ENCODE results near the gene NPIPB4. TPM values are rescaled to one million over a fixed set of nuclear protein-coding genes. Genes with fewer than 3 reads are reported as not detected.
"Not testable (repeated sequence)": the region's sequence is repeated elsewhere in the genome, so short reads cannot be mapped to it uniquely, and the experiment has no call there.

NPIPB4 gene
- polyA plus RNA-seq, 3 donors = 0.17 to 87.7 (median 0.55) TPM

DNA sequence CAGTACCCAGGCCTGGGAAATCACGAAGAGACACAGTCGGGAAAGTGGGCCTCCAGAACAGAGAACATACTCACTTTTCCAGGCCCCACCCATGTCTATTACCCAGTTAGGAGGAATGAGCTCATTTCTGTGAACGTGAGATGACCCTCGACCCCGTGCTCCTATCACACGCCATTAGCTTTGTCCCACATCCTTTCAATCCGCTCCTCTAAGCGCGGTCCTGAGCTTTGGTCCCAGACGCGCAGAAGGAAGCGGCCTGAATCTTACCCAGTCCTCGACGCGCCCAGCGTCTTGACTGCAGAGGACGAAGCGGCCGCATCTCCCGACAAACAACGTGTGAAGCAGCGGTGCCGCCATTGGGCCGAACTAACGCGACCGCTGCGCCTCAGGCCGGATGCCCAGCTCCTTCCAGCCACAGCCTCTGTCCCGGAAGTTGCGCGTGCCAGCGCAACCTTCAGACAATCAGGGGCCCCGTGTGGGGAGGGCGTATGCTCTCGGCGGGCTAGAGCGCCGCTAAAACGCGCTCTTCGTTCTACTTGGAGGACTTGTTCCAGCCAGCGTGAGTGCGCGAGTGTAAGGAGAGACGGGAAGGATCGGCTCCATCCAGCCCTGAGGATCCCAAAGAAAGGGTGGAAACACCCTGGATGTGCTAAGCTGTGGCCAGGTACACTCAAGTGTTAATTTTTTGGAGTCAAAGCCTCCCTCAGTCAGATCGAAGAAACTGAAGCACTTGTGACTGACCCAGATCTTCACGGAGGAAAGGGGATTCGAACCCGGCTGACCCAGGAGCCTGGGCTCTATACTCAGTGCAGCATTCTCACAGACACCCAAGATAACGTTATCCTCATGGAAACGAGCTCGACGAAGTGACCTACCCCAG lies 37.3 kb downstream of the NPIPB4 start:
- peak; percentile 46 to 56 (median 53) for DNase-seq
- intact Hi-C loops (cut with micrococcal nuclease) = not testable (repeated sequence)

DNA sequence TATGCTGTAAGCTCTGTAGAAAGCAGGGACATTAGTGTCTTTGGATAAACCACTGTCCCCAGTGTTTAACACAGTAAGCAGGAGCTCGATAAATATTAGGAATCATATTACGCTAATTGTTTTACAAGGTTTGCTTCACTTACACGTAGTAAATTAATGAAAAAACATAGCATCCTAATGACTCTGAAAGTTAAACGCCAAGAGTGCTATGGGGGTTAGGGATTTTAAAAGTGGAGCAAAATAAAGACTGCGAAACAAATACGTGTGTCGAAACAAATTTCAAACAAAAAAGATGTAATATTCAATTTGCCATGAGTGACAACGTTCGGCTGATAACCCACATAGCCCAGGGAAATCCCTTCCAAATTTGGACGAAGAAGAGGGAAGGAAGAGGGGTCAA lies 37.9 kb downstream of the NPIPB4 start:
- H3K4me2 ChIP-seq (replicated peaks; ENCODE audit: extremely low read depth, low read length, poor library complexity, severe bottlenecking) = not testable (repeated sequence)

More for the DNA sequence above, 37.3 kb downstream of the NPIPB4 start:
- not testable (repeated sequence) for H3K36me3 ChIP-seq (replicated peaks in 1 of 2; ENCODE audit: control insufficient read depth in 1 of 2, insufficient read depth in 2 of 2, low read length in 2 of 2); H3K4me1 ChIP-seq (ENCODE audit: control insufficient read depth in 1 of 2, insufficient read depth in 2 of 2, low read length in 2 of 2); H3K9me3 ChIP-seq (replicated peaks in 1 of 2; ENCODE audit: control insufficient read depth in 1 of 2, insufficient read depth in 1 of 2, low read length in 2 of 2); H4K20me1 ChIP-seq (ENCODE audit: insufficient read depth, low read length); H3K79me2 ChIP-seq (ENCODE audit: insufficient read depth, low read length); H3K27me3 ChIP-seq (ENCODE audit: control insufficient read depth in 2 of 2, insufficient read depth in 2 of 2, low read length in 2 of 2); H3K9me3 Mint-ChIP-seq; H3K27me3 Mint-ChIP-seq (ENCODE audit: low read depth in 3 of 3)
- H3K4me2 ChIP-seq (replicated peaks; ENCODE audit: extremely low read depth, low read length, poor library complexity, severe bottlenecking) = peak overlapping the region; percentile 68
- H3K9ac ChIP-seq (ENCODE audit: insufficient read depth, low read length, poor library complexity, severe bottlenecking) = peak overlapping the region; percentile 64
- Mint-ChIP-seq H3K36me3 (peaks cover 0 to 12% of the 10 kb centered on the region in 2 donors), H3K27ac (peak overlapping the region; percentile 86 to 97 (median 94)), H3K4me3 (peak overlapping the region; percentile 89 to 98), H3K4me1 (peaks cover 14% of the 10 kb centered on the region)
- peak overlapping the region; percentile 45 to 73 (median 61) for H3K4me3 ChIP-seq (replicated peaks in 1 of 3; ENCODE audit: low read depth in 2 of 3, low read length in 3 of 3)
- peak overlapping the region; percentile 75 for H2AFZ ChIP-seq (ENCODE audit: insufficient read depth, low read depth, low read length, poor library complexity, severe bottlenecking)
- peak overlapping the region; percentile 83 to 84 for H3K27ac ChIP-seq (ENCODE audit: low read depth in 1 of 2, low read length in 2 of 2)
- WGBS (ENCODE audit: insufficient coverage) = 0% methylated on average over 36 of the region's 55 CpGs

DNA sequence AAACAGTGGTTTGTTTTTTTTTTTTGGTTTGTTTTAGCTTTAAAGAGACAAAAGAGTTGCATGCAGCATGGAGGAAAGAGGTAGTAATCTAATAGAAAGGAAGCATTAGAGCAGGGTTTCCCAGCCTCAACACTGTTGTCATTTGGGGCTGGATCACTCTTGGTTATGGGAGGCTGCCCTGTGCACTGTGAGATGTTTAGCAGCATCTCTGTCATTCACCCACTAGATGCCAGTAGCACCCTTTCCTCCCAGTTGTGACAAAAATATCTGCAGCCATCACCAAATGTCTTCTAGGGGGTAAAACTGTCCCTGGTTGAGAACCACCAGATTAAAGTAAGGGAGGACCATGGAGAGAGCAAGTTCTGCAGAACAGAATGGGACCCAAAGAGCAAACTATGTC lies 40.5 kb downstream of the NPIPB4 start:
- H3K27ac Mint-ChIP-seq; H3K9ac ChIP-seq (ENCODE audit: insufficient read depth, low read length, poor library complexity, severe bottlenecking); H3K4me1 ChIP-seq (ENCODE audit: control insufficient read depth in 1 of 2, insufficient read depth in 2 of 2, low read length in 2 of 2); H2AFZ ChIP-seq (ENCODE audit: insufficient read depth, low read depth, low read length, poor library complexity, severe bottlenecking); intact Hi-C loops (cut with micrococcal nuclease); H3K27ac ChIP-seq (ENCODE audit: low read depth in 1 of 2, low read length in 2 of 2); H4K20me1 ChIP-seq (ENCODE audit: insufficient read depth, low read length); H3K9me3 Mint-ChIP-seq; H3K9me3 ChIP-seq (replicated peaks in 1 of 2; ENCODE audit: control insufficient read depth in 1 of 2, insufficient read depth in 1 of 2, low read length in 2 of 2); H3K79me2 ChIP-seq (ENCODE audit: insufficient read depth, low read length); H3K27me3 ChIP-seq (ENCODE audit: control insufficient read depth in 2 of 2, insufficient read depth in 2 of 2, low read length in 2 of 2); H3K4me3 Mint-ChIP-seq; H3K4me3 ChIP-seq (replicated peaks in 1 of 3; ENCODE audit: low read depth in 2 of 3, low read length in 3 of 3); H3K4me2 ChIP-seq (replicated peaks; ENCODE audit: extremely low read depth, low read length, poor library complexity, severe bottlenecking); DNase-seq; H3K27me3 Mint-ChIP-seq (ENCODE audit: low read depth in 3 of 3): not testable (repeated sequence)
- peaks cover 0 to 11% of the 10 kb centered on the region in 2 donors for H3K36me3 ChIP-seq (replicated peaks in 1 of 2; ENCODE audit: control insufficient read depth in 1 of 2, insufficient read depth in 2 of 2, low read length in 2 of 2)
- Mint-ChIP-seq H3K4me1 (peaks cover 14% of the 10 kb centered on the region), H3K36me3 (peaks cover 11 to 19% of the 10 kb centered on the region in 2 donors)

More for the DNA sequence above, 37.9 kb downstream of the NPIPB4 start:
- H2AFZ ChIP-seq (ENCODE audit: insufficient read depth, low read depth, low read length, poor library complexity, severe bottlenecking); H3K27me3 ChIP-seq (ENCODE audit: control insufficient read depth in 2 of 2, insufficient read depth in 2 of 2, low read length in 2 of 2); H3K79me2 ChIP-seq (ENCODE audit: insufficient read depth, low read length); H3K9me3 ChIP-seq (replicated peaks in 1 of 2; ENCODE audit: control insufficient read depth in 1 of 2, insufficient read depth in 1 of 2, low read length in 2 of 2); H3K27me3 Mint-ChIP-seq (ENCODE audit: low read depth in 3 of 3); DNase-seq; intact Hi-C loops (cut with micrococcal nuclease); H4K20me1 ChIP-seq (ENCODE audit: insufficient read depth, low read length); H3K36me3 ChIP-seq (replicated peaks in 1 of 2; ENCODE audit: control insufficient read depth in 1 of 2, insufficient read depth in 2 of 2, low read length in 2 of 2); H3K4me1 ChIP-seq (ENCODE audit: control insufficient read depth in 1 of 2, insufficient read depth in 2 of 2, low read length in 2 of 2); H3K9me3 Mint-ChIP-seq: not testable (repeated sequence)
- H3K36me3 Mint-ChIP-seq = peaks cover 0 to 12% of the 10 kb centered on the region in 2 donors
- Histone ChIP-seq H3K4me3 (replicated peaks in 1 of 3; ENCODE audit: low read depth in 2 of 3, low read length in 3 of 3) (peak overlapping the region in 2 of 3 experiments; percentile 61 to 73), H3K27ac (ENCODE audit: low read depth in 1 of 2, low read length in 2 of 2) (peak overlapping the region; percentile 83 to 84), H3K9ac (ENCODE audit: insufficient read depth, low read length, poor library complexity, severe bottlenecking) (peak overlapping the region; percentile 64)
- H3K4me1 Mint-ChIP-seq = peaks cover 14% of the 10 kb centered on the region
- peak overlapping the region in 4 of 7 donors; percentile 41 to 96 (median 73) for H3K27ac Mint-ChIP-seq
- WGBS (ENCODE audit: insufficient coverage) = no CpG with 5 or more reads among the region's 10 CpGs
- peak overlapping the region; percentile 35 to 89 for H3K4me3 Mint-ChIP-seq

DNA sequence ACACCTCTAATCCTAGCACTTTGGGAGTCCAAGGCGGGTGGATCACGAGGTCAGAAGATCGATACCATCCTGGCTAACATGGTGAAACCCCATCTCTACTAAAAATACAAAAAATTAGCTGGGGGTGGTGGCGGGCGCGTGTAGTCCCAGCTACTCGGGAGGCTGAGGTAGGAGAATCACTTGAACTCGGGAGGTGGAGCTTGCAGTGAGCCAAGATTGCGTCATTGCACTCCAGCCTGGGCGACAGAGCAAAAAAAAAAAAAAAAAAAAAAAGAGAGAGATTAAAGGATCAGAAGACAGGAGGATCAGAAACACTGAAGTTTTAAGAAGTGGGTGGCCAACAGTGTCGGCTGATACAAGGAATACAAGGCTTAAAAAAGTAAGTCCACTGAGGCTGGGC lies 41.9 kb downstream of the NPIPB4 start:
- H3K36me3 Mint-ChIP-seq = peaks cover 15 to 24% of the 10 kb centered on the region in 2 donors
- H3K4me2 ChIP-seq (replicated peaks; ENCODE audit: extremely low read depth, low read length, poor library complexity, severe bottlenecking); H3K27ac ChIP-seq (ENCODE audit: low read depth in 1 of 2, low read length in 2 of 2); DNase-seq; H3K9me3 Mint-ChIP-seq; H3K27me3 ChIP-seq (ENCODE audit: control insufficient read depth in 2 of 2, insufficient read depth in 2 of 2, low read length in 2 of 2); H3K4me1 ChIP-seq (ENCODE audit: control insufficient read depth in 1 of 2, insufficient read depth in 2 of 2, low read length in 2 of 2); H4K20me1 ChIP-seq (ENCODE audit: insufficient read depth, low read length); H3K9me3 ChIP-seq (replicated peaks in 1 of 2; ENCODE audit: control insufficient read depth in 1 of 2, insufficient read depth in 1 of 2, low read length in 2 of 2); H3K27me3 Mint-ChIP-seq (ENCODE audit: low read depth in 3 of 3); H3K4me3 ChIP-seq (replicated peaks in 1 of 3; ENCODE audit: low read depth in 2 of 3, low read length in 3 of 3); H3K9ac ChIP-seq (ENCODE audit: insufficient read depth, low read length, poor library complexity, severe bottlenecking); H3K79me2 ChIP-seq (ENCODE audit: insufficient read depth, low read length); H2AFZ ChIP-seq (ENCODE audit: insufficient read depth, low read depth, low read length, poor library complexity, severe bottlenecking); H3K4me3 Mint-ChIP-seq; intact Hi-C loops (cut with micrococcal nuclease): not testable (repeated sequence)
- peaks cover 0 to 15% of the 10 kb centered on the region in 2 donors for H3K36me3 ChIP-seq (replicated peaks in 1 of 2; ENCODE audit: control insufficient read depth in 1 of 2, insufficient read depth in 2 of 2, low read length in 2 of 2)
- H3K4me1 Mint-ChIP-seq = peaks cover 13% of the 10 kb centered on the region
- peak overlapping the region in 2 of 7 donors; percentile 11 to 26 for H3K27ac Mint-ChIP-seq
- WGBS (ENCODE audit: insufficient coverage) = 83% methylated on average over 2 of the region's 11 CpGs
